ENCODE results near the gene CLCA1. TPM values are rescaled to one million over a fixed set of nuclear protein-coding genes. Genes with fewer than 3 reads are reported as not detected.

The CLCA1 gene
- total and polyA plus RNA-seq, 3 donors from 2014 or later: 0.12 to 0.88 (median 0.55) TPM

- WGBS, 2 donors: 66 to 77% methylated on average over 2 of the region's 2 CpGs
- TF ChIP-seq CTCF (IDR thresholded peaks at IDR 0.05) (no peak), POLR2A (IDR thresholded peaks at IDR 0.05) (no peak)
- Histone ChIP-seq H3K4me1 (no peaks in the 10 kb centered on the region), H3K4me3 (no peak overlapping the region), H3K27me3 (no peaks in the 10 kb centered on the region), H3K9me3 (no peaks in the 10 kb centered on the region), H3K36me3 (ENCODE audit: low read depth, missing control alignments) (no peaks in the 10 kb centered on the region), H3K27ac (no peak overlapping the region)
- intact Hi-C loops (cut with DNase I; ENCODE audit: low total_unique reads): no loop called here
- no peak for DNase-seq
Measured at GRCh38 chr1:86466109-86466844, 2.5 kb upstream of the CLCA1 start.

- Histone ChIP-seq H3K27me3 (no peaks in the 10 kb centered on the region), H3K4me3 (no peak overlapping the region), H3K4me1 (no peaks in the 10 kb centered on the region), H3K36me3 (ENCODE audit: low read depth, missing control alignments) (no peaks in the 10 kb centered on the region), H3K9me3 (no peaks in the 10 kb centered on the region), H3K27ac (no peak overlapping the region)
- no peak for TF ChIP-seq CTCF (IDR thresholded peaks at IDR 0.05)
- TF ChIP-seq POLR2A (IDR thresholded peaks at IDR 0.05): no peak
- 81 to 94% methylated on average over 4 of the region's 4 CpGs for WGBS, 2 donors
- intact Hi-C loops (cut with DNase I; ENCODE audit: low total_unique reads): no loop called here
- DNase-seq: no peak
Measured at GRCh38 chr1:86466986-86467385, 1.7 kb upstream of the CLCA1 start.

GRCh38 chr1:86470859-86471258, 2.1 kb downstream of the CLCA1 start:
- DNase-seq: no peak
- TF ChIP-seq CTCF (IDR thresholded peaks at IDR 0.05) (no peak), POLR2A (IDR thresholded peaks at IDR 0.05) (no peak)
- Histone ChIP-seq H3K27ac (no peak overlapping the region), H3K9me3 (no peaks in the 10 kb centered on the region), H3K36me3 (ENCODE audit: low read depth, missing control alignments) (no peaks in the 10 kb centered on the region), H3K4me1 (no peaks in the 10 kb centered on the region), H3K27me3 (no peaks in the 10 kb centered on the region), H3K4me3 (no peak overlapping the region)
- WGBS, 2 donors: 89% methylated on average over 10 of the region's 10 CpGs
- intact Hi-C loops (cut with DNase I; ENCODE audit: low total_unique reads): no loop called here

GRCh38 chr1:86471291-86471690, 2.6 kb downstream of the CLCA1 start:
- Histone ChIP-seq H3K27me3 (no peaks in the 10 kb centered on the region), H3K4me3 (no peak overlapping the region), H3K9me3 (no peaks in the 10 kb centered on the region), H3K4me1 (no peaks in the 10 kb centered on the region), H3K27ac (no peak overlapping the region), H3K36me3 (ENCODE audit: low read depth, missing control alignments) (no peaks in the 10 kb centered on the region)
- intact Hi-C loops (cut with DNase I; ENCODE audit: low total_unique reads): no loop called here
- DNase-seq: no peak
- no peak for TF ChIP-seq CTCF (IDR thresholded peaks at IDR 0.05)
- TF ChIP-seq POLR2A (IDR thresholded peaks at IDR 0.05): no peak

GRCh38 chr1:86472152-86472551, 3.4 kb downstream of the CLCA1 start:
- no peak for DNase-seq
- Histone ChIP-seq H3K4me1 (no peaks in the 10 kb centered on the region), H3K9me3 (no peaks in the 10 kb centered on the region), H3K27me3 (no peaks in the 10 kb centered on the region), H3K36me3 (ENCODE audit: low read depth, missing control alignments) (no peaks in the 10 kb centered on the region), H3K4me3 (no peak overlapping the region), H3K27ac (no peak overlapping the region)
- TF ChIP-seq CTCF (IDR thresholded peaks at IDR 0.05): no peak
- no peak for TF ChIP-seq POLR2A (IDR thresholded peaks at IDR 0.05)
- intact Hi-C loops (cut with DNase I; ENCODE audit: low total_unique reads): no loop called here
- WGBS, 2 donors: 52 to 68% methylated on average over 4 of the region's 4 CpGs

All from testis (tissue), 3 donors.